Fibroblast of lung (primary cell): ENCODE measurements around the gene MCFD2. TPM values are rescaled to one million over a fixed set of nuclear protein-coding genes. Genes with fewer than 3 reads are reported as not detected.
"Not testable (repeated sequence)": the region's sequence is repeated elsewhere in the genome, so short reads cannot be mapped to it uniquely, and the experiment has no call there.

Experiments used
- DNase-seq, 2 donors: peaks; one replicate each; pipeline versions ENCODE4 v3.0.0 to v3.0.0-alpha.2; 2010; ENCODE audit warnings: low read depth in 2 of 2
- H2AFZ ChIP-seq: 2 replicates; pipeline ENCODE4 v1.5.1; 2012; ENCODE audit warnings: low read length, control low read depth, inconsistent platforms
- H3K27ac ChIP-seq: 2 replicates; pipeline ENCODE4 v1.5.1; 2011; ENCODE audit warnings: low read length, control low read depth; ENCODE audit not compliant: insufficient read depth
- H3K27me3 ChIP-seq: 2 replicates; pipeline ENCODE4 v1.5.1; 2011; ENCODE audit warnings: mild to moderate bottlenecking, low read length; ENCODE audit not compliant: control insufficient read depth, insufficient read depth
- H3K36me3 ChIP-seq: 2 replicates; pipeline ENCODE4 v1.5.1; 2011; ENCODE audit warnings: low read length; ENCODE audit not compliant: control insufficient read depth, insufficient read depth
- H3K4me1 ChIP-seq: 2 replicates; pipeline ENCODE4 v1.5.1; 2011; ENCODE audit warnings: low read length; ENCODE audit not compliant: control insufficient read depth, insufficient read depth; ENCODE audit errors: extremely low read depth
- H3K4me2 ChIP-seq: 2 replicates; pipeline ENCODE4 v1.5.1; 2011; ENCODE audit warnings: low read length, control low read depth; ENCODE audit not compliant: insufficient read depth; ENCODE audit errors: extremely low read depth
- H3K4me3 ChIP-seq, 4 experiments: fragments of 200-600 bp in 1 of 4; sonication (generic) in 1 of 4; replicated peaks in 1 of 4; 2 replicates each; pipeline ENCODE4 v1.5.1; 2011 to 2016; ENCODE audit warnings: low read length in 4 of 4, low read depth in 3 of 4, mild to moderate bottlenecking in 3 of 4, control low read depth in 2 of 4, inconsistent platforms in 1 of 4, mixed read lengths in 1 of 4; ENCODE audit not compliant: insufficient read depth in 1 of 4; ENCODE audit errors: control extremely low read depth in 1 of 4
- H3K79me2 ChIP-seq: 2 replicates; pipeline ENCODE4 v1.5.1; 2012; ENCODE audit warnings: mild to moderate bottlenecking, low read length, inconsistent platforms; ENCODE audit not compliant: control insufficient read depth, insufficient read depth
- H3K9ac ChIP-seq: 2 replicates; pipeline ENCODE4 v1.5.1; 2011; ENCODE audit warnings: mild to moderate bottlenecking, low read length, control low read depth; ENCODE audit not compliant: insufficient read depth
- H3K9me3 ChIP-seq: 2 replicates; pipeline ENCODE4 v1.5.1; 2012; ENCODE audit warnings: low read depth, low read length; ENCODE audit not compliant: control insufficient read depth, insufficient read depth
- H4K20me1 ChIP-seq: 2 replicates; pipeline ENCODE4 v1.5.1; 2011; ENCODE audit warnings: low read length; ENCODE audit not compliant: control insufficient read depth, insufficient read depth; ENCODE audit errors: extremely low read depth
- CTCF ChIP-seq, 2 donors: IDR thresholded peaks in 1 of 2; conservative IDR thresholded peaks in 1 of 2; 1 replicate in 1 of 2; 2 replicates in 1 of 2; pipeline ENCODE4 v1.5.1; 2011 to 2012; ENCODE audit warnings: low read length in 2 of 2, control low read depth in 1 of 2, inconsistent platforms in 1 of 2, low read depth in 1 of 2, mild to moderate bottlenecking in 1 of 2
- EZH2 ChIP-seq: IDR thresholded peaks from 2 replicates; pipeline ENCODE4 v1.5.1; 2012; ENCODE audit warnings: low read length, control low read depth, mild to moderate bottlenecking; ENCODE audit errors: missing control alignments
- polyA plus RNA-seq, 2 donors: library from polyadenylated mRNA; depleted of rRNA in 1 of 2; stranded (reverse) in 1 of 2; unstranded in 1 of 2; fragments of >200 nt; gene quantifications; 2 replicates each; pipeline ENCODE4 v1.2.1, GENCODE V29; 2011 to 2012; ENCODE audit warnings: missing spikeins in 1 of 2
- total RNA-seq: library from RNA; depleted of rRNA; stranded (reverse); fragments of >200 nt; gene quantifications from 2 replicates; pipeline ENCODE4 v1.2.1, GENCODE V29; 2014

Gene MCFD2
- total and polyA plus RNA-seq, 2 donors (not counting 1 experiment from before 2014, with no cell fraction given): 151 to 328 TPM

GRCh38 chr2:46877619-46878113 is 37.9 kb downstream of the MCFD2 start:
- DNase-seq: no peak
- Histone ChIP-seq H3K4me2 (no peak overlapping the region), H3K79me2 (peaks cover 11% of the 10 kb centered on the region), H3K4me1 (peaks cover 69% of the 10 kb centered on the region), H3K27ac (peak overlapping the region; percentile 81), H3K27me3 (no peaks in the 10 kb centered on the region), H4K20me1 (no peaks in the 10 kb centered on the region), H3K9ac (no peak overlapping the region), H3K4me3 (no peak overlapping the region), H3K36me3 (no peaks in the 10 kb centered on the region), H2AFZ (no peak overlapping the region), H3K9me3 (no peaks in the 10 kb centered on the region)
- TF ChIP-seq CTCF (conservative IDR thresholded peaks at IDR 0.05 in 1 of 2, IDR thresholded peaks at IDR 0.05 in 1 of 2; ENCODE audit: low read depth in 1 of 2, low read length in 2 of 2) (no peak), EZH2 (no peak)

GRCh38 chr2:46876741-46877384 is 38.7 kb downstream of the MCFD2 start:
- TF ChIP-seq CTCF (conservative IDR thresholded peaks at IDR 0.05 in 1 of 2, IDR thresholded peaks at IDR 0.05 in 1 of 2; ENCODE audit: low read depth in 1 of 2, low read length in 2 of 2): peak; percentile 55 to 59
- no peak for TF ChIP-seq EZH2
- Histone ChIP-seq H3K79me2 (peaks cover 11% of the 10 kb centered on the region), H3K9me3 (no peaks in the 10 kb centered on the region), H3K27ac (peak overlapping the region; percentile 81), H3K27me3 (no peaks in the 10 kb centered on the region), H4K20me1 (no peaks in the 10 kb centered on the region), H3K4me1 (peaks cover 64% of the 10 kb centered on the region), H3K9ac (no peak overlapping the region), H3K4me2 (no peak overlapping the region), H2AFZ (no peak overlapping the region), H3K4me3 (no peak overlapping the region), H3K36me3 (no peaks in the 10 kb centered on the region)
- DNase-seq: peak; percentile 84

- H2AFZ ChIP-seq, H3K9me3 ChIP-seq, H3K27me3 ChIP-seq, H3K4me2 ChIP-seq, H4K20me1 ChIP-seq, H3K4me3 ChIP-seq, H3K36me3 ChIP-seq, H3K9ac ChIP-seq: not testable (repeated sequence)
- DNase-seq: peak in 1 of 2 donors; percentile 57
- Histone ChIP-seq H3K79me2 (peaks cover 11% of the 10 kb centered on the region), H3K4me1 (peaks cover 56% of the 10 kb centered on the region), H3K27ac (peak overlapping the region; percentile 83)
Measured at GRCh38 chr2:46875962-46876689, 39.5 kb downstream of the MCFD2 start.
